K562 (cell line): Measurements from ENCODE around the gene TPO.

Source experiments
- CCAR2 ChIP-seq: fragments of 200-400 bp; formaldehyde crosslinking; IDR thresholded peaks from 2 replicates; pipeline ENCODE4 v1.6.1; 2017; ENCODE audit warnings: mild to moderate bottlenecking, low read depth, low read length
- CTCF ChIP-seq, 3 experiments: IDR thresholded peaks in 2 of 3; conservative IDR thresholded peaks in 1 of 3; 2 replicates each; pipeline ENCODE4 v1.5.1; 2011 to 2012; ENCODE audit warnings: low read length in 3 of 3, mild to moderate bottlenecking in 3 of 3, control low read depth in 2 of 3, improper control_type of control experiment in 1 of 3, inconsistent platforms in 1 of 3, low read depth in 1 of 3, mixed read lengths in 1 of 3, moderate library complexity in 1 of 3; ENCODE audit not compliant: insufficient read depth in 2 of 3
- FOXM1 ChIP-seq, 2 experiments: fragments of 450-650 bp in 1 of 2; sonication (generic) in 1 of 2; formaldehyde crosslinking in 1 of 2; IDR thresholded peaks; 2 replicates each; pipeline versions ENCODE4 v1.6.1 to v1.9.0; 2017 to 2022; ENCODE audit warnings: low read depth in 2 of 2, mild to moderate bottlenecking in 2 of 2, missing genetic modification reagents in 1 of 2, moderate library complexity in 1 of 2
- RERE ChIP-seq: sonication (generic); formaldehyde crosslinking; IDR thresholded peaks from 2 replicates; pipeline ENCODE4 v1.8.0; 2023; ENCODE audit warnings: missing genetic modification reagents, mild to moderate bottlenecking, borderline replicate concordance
- SP1 ChIP-seq: sonication (generic); formaldehyde crosslinking; IDR thresholded peaks from 2 replicates; pipeline ENCODE4 v1.8.1; 2022; ENCODE audit warnings: mild to moderate bottlenecking, missing genetic modification reagents
- ZNF12 ChIP-seq: sonication (generic); formaldehyde crosslinking; IDR thresholded peaks from 2 replicates; pipeline ENCODE4 v1.4.0; 2020; ENCODE audit warnings: mild to moderate bottlenecking, missing genetic modification reagents
- ZNF408 ChIP-seq: fragments of 250-450 bp; sonication (Bioruptor Pico); IDR thresholded peaks from 2 replicates; pipeline ENCODE4 v1.4.0; 2020; ENCODE audit warnings: low read depth, mild to moderate bottlenecking, moderate library complexity

- TF ChIP-seq ZNF12 (CRISPR knock-in tag) (no peak), SP1 (CRISPR knock-in tag) (no peak), RERE (no peak), ZNF408 (no peak), FOXM1 (IDR thresholded peaks at IDR 0.05; ENCODE audit: low read depth) (no peak), FOXM1 (CRISPR knock-in tag; IDR thresholded peaks at IDR 0.05; ENCODE audit: low read depth) (no peak), CTCF (IDR thresholded peaks at IDR 0.05 in 2 of 3, conservative IDR thresholded peaks at IDR 0.05 in 1 of 3; ENCODE audit: insufficient read depth in 2 of 3, low read depth in 1 of 3, low read length in 3 of 3) (no peak), CCAR2 (no peak)
Measured at GRCh38 chr2:1561259-1561658, 148.0 kb downstream of the TPO start.
